ENCODE data around the gene RNF151. TPM values are rescaled to one million over a fixed set of nuclear protein-coding genes. Genes with fewer than 3 reads are reported as not detected.

Gene RNF151
- total RNA-seq, 2 experiments from 2014 or later, result not detected

- intact Hi-C loops (cut with micrococcal nuclease; ENCODE audit: unreplicated experiment), result loop anchor here (1.0 kb wide), 1 partner anchor 11 kb away; the partner anchor contains the start of gene TBL3
- H2AFZ ChIP-seq (ENCODE audit: low read length), result peak within 1 kb of the TSS; percentile 44; the same call in 1 of the 2 replicates
Observed at GRCh38 chr16:1983544-1984346, 17.1 kb downstream of the RNF151 start, which contains the start of gene GFER. Gene GFER (plus strand): TSS chr16:1984193. CDS start chr16:1984219, 26 bp downstream.

GRCh38 chr16:1984347-1985225 lies 17.9 kb downstream of the RNF151 start:
- Histone ChIP-seq H3K27ac (ENCODE audit: low read depth, low read length, poor library complexity, severe bottlenecking) (peak overlapping the region; percentile 37), H2AFZ (ENCODE audit: low read length) (peak overlapping the region; percentile 44; the same call in 1 of the 2 replicates), H4K20me1 (ENCODE audit: insufficient read depth, low read length) (no peaks in the 10 kb centered on the region), H3K9me2 (ENCODE audit: insufficient read depth, low read length) (no peaks in the 10 kb centered on the region), H3K4me2 (ENCODE audit: low read length) (peak overlapping the region; percentile 85), H3K79me2 (ENCODE audit: insufficient read depth, low read depth, low read length) (no peaks in the 10 kb centered on the region), H3K4me3 (ENCODE audit: low read depth, low read length, poor library complexity, severe bottlenecking) (peak overlapping the region; percentile 82), H3K4me1 (ENCODE audit: insufficient read depth, low read length, poor library complexity, severe bottlenecking) (peaks cover 14% of the 10 kb centered on the region), H3K36me3 (ENCODE audit: insufficient read depth, low read length) (peaks cover 13% of the 10 kb centered on the region; the same call in 1 of the 2 replicates), H3K9me3 (ENCODE audit: low read length) (no peaks in the 10 kb centered on the region)
- BruUV-seq (replicated peaks), result TSS peak; percentile 36
- intact Hi-C loops (cut with micrococcal nuclease; ENCODE audit: unreplicated experiment), result loop anchor here (1.0 kb wide), 1 partner anchor 12 kb away; the partner anchor contains the start of gene TBL3
- ChIA-PET CTCF (ENCODE audit: unreplicated experiment) (no interaction called here), POLR2A (interaction anchor here (0.7 to 1.1 kb wide), 2 partner anchors 13 to 188 kb away, joined by 3 read pairs; partner anchors contain the start of gene TBL3)
- peak; percentile 19 for DNase-seq (ENCODE audit: low spot score)
- no peak for TF ChIP-seq CTCF (conservative IDR thresholded peaks at IDR 0.05; ENCODE audit: low read length)
- TF ChIP-seq EZH2phosphoT487 (IDR thresholded peaks at IDR 0.05; ENCODE audit: borderline replicate concordance, low read depth, low read length), result no peak

More at GRCh38 chr16:1983544-1984346, 17.1 kb downstream of the RNF151 start, which contains the start of gene GFER:
- ChIA-PET CTCF (ENCODE audit: unreplicated experiment) (no interaction called here), POLR2A (no interaction called here)
- BruUV-seq (replicated peaks), result no TSS peak
- Histone ChIP-seq H3K36me3 (ENCODE audit: insufficient read depth, low read length) (peaks cover 18% of the 10 kb centered on the region; the same call in 1 of the 2 replicates), H3K4me1 (ENCODE audit: insufficient read depth, low read length, poor library complexity, severe bottlenecking) (peaks cover 14% of the 10 kb centered on the region), H3K9me3 (ENCODE audit: low read length) (no peaks in the 10 kb centered on the region), H3K9me2 (ENCODE audit: insufficient read depth, low read length) (no peaks in the 10 kb centered on the region), H3K79me2 (ENCODE audit: insufficient read depth, low read depth, low read length) (no peaks in the 10 kb centered on the region), H4K20me1 (ENCODE audit: insufficient read depth, low read length) (no peaks in the 10 kb centered on the region), H3K4me2 (ENCODE audit: low read length) (peak within 1 kb of the TSS; percentile 85), H3K4me3 (ENCODE audit: low read depth, low read length, poor library complexity, severe bottlenecking) (peak within 1 kb of the TSS; percentile 82), H3K27ac (ENCODE audit: low read depth, low read length, poor library complexity, severe bottlenecking) (peak within 1 kb of the TSS; percentile 37)
- TF ChIP-seq CTCF (conservative IDR thresholded peaks at IDR 0.05; ENCODE audit: low read length) (peak; percentile 59; the same call in 1 of the 2 replicates), EZH2phosphoT487 (IDR thresholded peaks at IDR 0.05; ENCODE audit: borderline replicate concordance, low read depth, low read length) (no peak)
- DNase-seq (ENCODE audit: low spot score), result peak; percentile 80

Data from OCI-LY7 (cell line).